Activated CD4-positive, alpha-beta T cell treated with anti-CD3 and anti-CD28 coated beads, Interleukin-2, amount 10 ng/mL, durations not matched to agents 24 days and 14 days (primary cell): ENCODE results near the gene MTREX. TPM values are rescaled to one million over a fixed set of nuclear protein-coding genes. Genes with fewer than 3 reads are reported as not detected.
"Not testable (repeated sequence)": the region's sequence is repeated elsewhere in the genome, so short reads cannot be mapped to it uniquely, and the experiment has no call there.

Source experiments
- DNase-seq: peaks from one replicate; pipeline ENCODE4 v3.0.0; 2022
- H3K27ac Mint-ChIP-seq: one replicate; pipeline ENCODE4 v1.8.0; 2022; ENCODE audit warnings: mild to moderate bottlenecking, mixed read lengths
- H3K27me3 Mint-ChIP-seq: one replicate; pipeline ENCODE4 v1.8.0; 2022; ENCODE audit warnings: mixed read lengths
- H3K36me3 Mint-ChIP-seq: one replicate; pipeline ENCODE4 v1.8.0; 2022; ENCODE audit warnings: low read depth, mild to moderate bottlenecking, mixed read lengths
- H3K4me1 Mint-ChIP-seq: one replicate; pipeline ENCODE4 v1.8.0; 2021; ENCODE audit warnings: mixed read lengths
- H3K4me3 Mint-ChIP-seq: one replicate; pipeline ENCODE4 v1.8.0; 2022; ENCODE audit warnings: mild to moderate bottlenecking, moderate library complexity, mixed read lengths
- H3K9me3 Mint-ChIP-seq: one replicate; pipeline ENCODE4 v1.8.0; 2021; ENCODE audit warnings: mixed read lengths
- intact Hi-C: fragments of 100-400 bp; cut with micrococcal nuclease; formaldehyde crosslinking; loops from one replicate; pipeline ENCODE4 v1.15.1; 2023
- total RNA-seq: library from RNA; stranded (reverse); gene quantifications from 2 replicates; pipeline ENCODE4 v1.2.3, GENCODE V29; 2022

Gene MTREX
- total RNA-seq, 1 donor from 2014 or later: 123 TPM

- DNase-seq: no peak
- intact Hi-C loops: loop anchor here (5.0 kb wide), 1 partner anchor 76 kb away; the partner anchor contains the start of gene CCNO
- H3K9me3 Mint-ChIP-seq: no peaks in the 10 kb centered on the region
- no peak overlapping the region for H3K4me3 Mint-ChIP-seq
- peaks cover 23% of the 10 kb centered on the region for H3K36me3 Mint-ChIP-seq
- no peak overlapping the region for H3K27ac Mint-ChIP-seq
- no peaks in the 10 kb centered on the region for H3K27me3 Mint-ChIP-seq
- H3K4me1 Mint-ChIP-seq: peaks cover 21% of the 10 kb centered on the region
These were observed 556 bp downstream of the MTREX start for GRCh38 chr5:55308254-55308836.

DNA sequence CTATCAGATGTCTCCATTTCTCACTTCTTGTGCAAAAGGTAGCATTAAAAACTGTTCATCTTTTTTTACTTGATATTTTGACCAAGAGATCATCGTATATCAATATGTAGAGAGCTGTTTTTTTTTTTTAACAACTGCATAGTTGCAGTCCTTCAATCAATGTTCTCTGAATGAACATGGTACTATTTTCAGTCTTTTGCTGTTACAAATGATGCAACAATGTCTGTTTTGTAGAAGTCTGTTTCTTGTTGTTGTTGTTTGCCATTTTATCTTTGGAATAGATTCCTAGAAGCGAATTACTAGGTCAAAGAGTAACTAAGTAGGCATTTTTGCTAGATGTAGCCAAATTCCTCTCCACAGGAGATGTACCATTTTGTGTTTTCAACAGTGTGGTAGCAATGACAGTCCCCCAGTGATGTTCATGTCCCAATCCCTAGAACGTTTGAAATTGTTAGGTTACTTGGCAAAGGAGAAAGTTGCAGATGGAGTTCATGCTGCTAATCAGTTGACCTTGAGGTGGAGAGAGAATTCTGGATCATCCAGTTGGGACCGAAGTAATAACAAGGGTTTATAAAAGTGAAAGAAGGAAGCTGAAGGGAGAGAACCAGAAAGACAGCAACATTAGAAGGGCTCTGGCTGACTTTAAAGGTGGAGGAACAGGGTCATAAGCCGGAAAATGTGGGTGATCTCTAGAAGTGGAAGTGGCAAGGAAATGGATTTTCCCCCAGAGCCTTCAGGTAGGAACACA, 6.3 kb downstream of the MTREX start:
- H3K27me3 Mint-ChIP-seq: no peaks in the 10 kb centered on the region
- intact Hi-C loops: no loop called here
- H3K4me3 Mint-ChIP-seq: no peak overlapping the region

GRCh38 chr5:55316289-55316688, 8.5 kb downstream of the MTREX start:
- Mint-ChIP-seq H3K36me3 (peaks cover 51% of the 10 kb centered on the region), H3K27ac (no peak overlapping the region), H3K9me3 (peaks cover 9% of the 10 kb centered on the region), H3K4me1 (peaks cover 33% of the 10 kb centered on the region), H3K4me3 (no peak overlapping the region), H3K27me3 (no peaks in the 10 kb centered on the region)
- intact Hi-C loops: no loop called here
- DNase-seq: no peak

More for the DNA sequence above, 6.3 kb downstream of the MTREX start:
- no peak for DNase-seq
- Mint-ChIP-seq H3K36me3 (peaks cover 57% of the 10 kb centered on the region), H3K4me1 (peaks cover 38% of the 10 kb centered on the region), H3K9me3 (peaks cover 9% of the 10 kb centered on the region), H3K27ac (no peak overlapping the region)

DNA sequence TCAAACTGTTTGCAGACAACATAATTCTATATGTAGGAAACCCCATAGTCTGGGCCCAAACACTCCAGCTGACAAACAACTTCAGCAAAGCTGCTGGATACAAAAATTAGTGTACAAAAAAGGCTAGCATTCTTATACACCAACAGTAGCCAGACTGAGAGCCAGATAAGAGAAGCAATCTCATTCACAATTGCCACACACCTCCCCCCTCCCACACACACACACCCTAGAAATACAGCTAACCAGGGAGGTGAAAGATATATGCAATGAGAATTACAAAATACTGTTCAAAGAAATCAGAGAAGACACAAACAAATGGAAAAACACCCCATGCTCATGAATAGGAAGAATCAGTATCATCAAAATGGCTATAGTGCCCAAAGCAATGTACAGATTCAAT, 9.0 kb downstream of the MTREX start:
- intact Hi-C loops: no loop called here
- H3K27ac Mint-ChIP-seq: no peak overlapping the region
- no peak overlapping the region for H3K4me3 Mint-ChIP-seq
- peaks cover 48% of the 10 kb centered on the region for H3K36me3 Mint-ChIP-seq
- no peaks in the 10 kb centered on the region for H3K27me3 Mint-ChIP-seq
- peaks cover 9% of the 10 kb centered on the region for H3K9me3 Mint-ChIP-seq
- H3K4me1 Mint-ChIP-seq: peaks cover 30% of the 10 kb centered on the region
- DNase-seq: no peak

DNA sequence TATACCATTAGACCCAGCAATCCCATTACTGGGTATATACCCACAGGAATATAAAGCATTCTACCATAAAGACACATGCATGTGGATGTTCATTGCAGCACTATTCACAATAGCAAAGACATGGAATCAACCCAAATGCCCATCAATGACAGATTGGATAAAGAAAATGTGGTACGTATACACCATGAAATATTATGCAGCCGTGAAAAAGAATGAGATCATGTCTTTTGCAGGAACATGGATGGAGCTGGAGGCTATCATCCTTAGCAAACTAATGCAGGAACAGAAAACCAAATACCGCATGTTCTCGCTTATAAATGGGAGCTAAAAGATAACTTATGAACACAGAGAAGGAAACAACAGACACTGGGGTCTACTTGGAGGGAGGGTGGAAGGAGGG, 10.4 kb downstream of the MTREX start:
- H3K9me3 Mint-ChIP-seq, H3K27me3 Mint-ChIP-seq, H3K4me3 Mint-ChIP-seq, DNase-seq, intact Hi-C loops, H3K27ac Mint-ChIP-seq: not testable (repeated sequence)
- Mint-ChIP-seq H3K36me3 (peaks cover 46% of the 10 kb centered on the region), H3K4me1 (peaks cover 25% of the 10 kb centered on the region)

GRCh38 chr5:55319491-55319890, 11.7 kb downstream of the MTREX start:
- H3K4me3 Mint-ChIP-seq: no peak overlapping the region
- no peak for DNase-seq
- no peak overlapping the region for H3K27ac Mint-ChIP-seq
- H3K36me3 Mint-ChIP-seq: peaks cover 43% of the 10 kb centered on the region
- H3K9me3 Mint-ChIP-seq: peaks cover 9% of the 10 kb centered on the region
- intact Hi-C loops: no loop called here
- no peaks in the 10 kb centered on the region for H3K27me3 Mint-ChIP-seq
- H3K4me1 Mint-ChIP-seq: peaks cover 16% of the 10 kb centered on the region

DNA sequence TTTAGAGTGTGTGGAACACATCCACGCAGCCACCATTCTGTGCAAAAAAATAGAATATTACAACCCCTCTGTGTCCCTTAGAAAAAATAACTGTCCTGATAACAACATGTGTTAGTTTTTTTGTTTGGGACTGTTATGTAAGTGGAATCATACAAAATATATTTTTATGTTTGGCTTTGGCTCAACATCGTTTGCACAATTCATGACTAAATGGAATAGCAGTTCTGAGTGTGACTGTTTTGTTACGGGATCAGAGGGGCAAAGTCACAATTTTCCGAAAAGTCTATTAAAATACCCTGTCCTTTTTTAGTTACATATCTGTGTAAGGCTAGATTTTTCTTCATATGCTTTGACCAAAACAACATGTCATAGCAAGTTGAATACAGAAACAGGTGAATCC, 12.8 kb downstream of the MTREX start:
- Mint-ChIP-seq H3K27me3 (no peaks in the 10 kb centered on the region), H3K4me1 (peaks cover 15% of the 10 kb centered on the region), H3K36me3 (peaks cover 44% of the 10 kb centered on the region), H3K27ac (no peak overlapping the region), H3K4me3 (no peak overlapping the region), H3K9me3 (peaks cover 9% of the 10 kb centered on the region)
- intact Hi-C loops: no loop called here
- no peak for DNase-seq

GRCh38 chr5:55324006-55324405, 16.2 kb downstream of the MTREX start:
- Mint-ChIP-seq H3K36me3 (peaks cover 29% of the 10 kb centered on the region), H3K4me3 (no peak overlapping the region), H3K4me1 (peaks cover 14% of the 10 kb centered on the region), H3K9me3 (no peaks in the 10 kb centered on the region), H3K27me3 (no peaks in the 10 kb centered on the region), H3K27ac (no peak overlapping the region)
- DNase-seq: no peak
- intact Hi-C loops: loop anchor here (2.0 kb wide), 1 partner anchor 367 kb away; no protein-coding TSS in a partner anchor

GRCh38 chr5:55324815-55325418, 17.1 kb downstream of the MTREX start:
- intact Hi-C loops: loop anchor here (2.0 kb wide), 1 partner anchor 366 kb away; no protein-coding TSS in a partner anchor
- Mint-ChIP-seq H3K36me3 (peaks cover 34% of the 10 kb centered on the region), H3K27ac (no peak overlapping the region), H3K9me3 (no peaks in the 10 kb centered on the region), H3K4me3 (no peak overlapping the region), H3K27me3 (no peaks in the 10 kb centered on the region), H3K4me1 (peaks cover 15% of the 10 kb centered on the region)
- DNase-seq: peak; percentile 68

- Mint-ChIP-seq H3K27me3 (no peaks in the 10 kb centered on the region), H3K9me3 (no peaks in the 10 kb centered on the region), H3K27ac (no peak overlapping the region), H3K4me3 (no peak overlapping the region), H3K4me1 (peaks cover 20% of the 10 kb centered on the region), H3K36me3 (peaks cover 40% of the 10 kb centered on the region)
- intact Hi-C loops: loop anchor here (2.0 kb wide), 1 partner anchor 365 kb away; no protein-coding TSS in a partner anchor
- no peak for DNase-seq
These were observed 17.8 kb downstream of the MTREX start for GRCh38 chr5:55325621-55326020.

- no peaks in the 10 kb centered on the region for H3K27me3 Mint-ChIP-seq
- peaks cover 25% of the 10 kb centered on the region for H3K4me1 Mint-ChIP-seq
- H3K4me3 Mint-ChIP-seq: peak overlapping the region; percentile 47
- H3K9me3 Mint-ChIP-seq: no peaks in the 10 kb centered on the region
- H3K27ac Mint-ChIP-seq: peak overlapping the region; percentile 59
- peaks cover 53% of the 10 kb centered on the region for H3K36me3 Mint-ChIP-seq
- no peak for DNase-seq
- intact Hi-C loops: no loop called here
These were observed 19.5 kb downstream of the MTREX start for GRCh38 chr5:55327281-55327680.

DNA sequence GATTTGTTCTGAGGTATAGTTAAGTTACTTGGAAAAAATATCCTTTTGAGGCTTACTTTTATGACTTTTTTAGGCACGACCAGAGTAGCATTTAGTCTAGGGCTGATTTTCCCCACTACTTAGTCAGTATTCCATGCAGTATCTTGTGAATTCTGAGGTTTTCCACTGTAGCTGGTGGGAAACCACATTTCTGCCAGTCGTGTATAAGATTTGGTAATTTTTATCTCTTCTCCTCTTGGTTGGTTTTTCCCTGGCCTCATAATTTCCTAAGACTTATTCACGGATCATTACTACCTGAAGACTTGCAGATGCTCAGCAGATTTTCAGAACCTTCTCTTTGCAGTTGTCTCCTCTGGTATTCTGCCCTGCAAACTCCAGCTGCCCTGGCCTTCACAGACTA, 23.5 kb downstream of the MTREX start:
- Mint-ChIP-seq H3K9me3 (no peaks in the 10 kb centered on the region), H3K27me3 (no peaks in the 10 kb centered on the region), H3K4me1 (peaks cover 25% of the 10 kb centered on the region), H3K27ac (no peak overlapping the region), H3K36me3 (peaks cover 62% of the 10 kb centered on the region), H3K4me3 (no peak overlapping the region)
- no peak for DNase-seq
- intact Hi-C loops: loop anchor here (10.0 kb wide), 2 partner anchors 203 to 573 kb away; partner anchors contain the start of gene PLPP1

DNA sequence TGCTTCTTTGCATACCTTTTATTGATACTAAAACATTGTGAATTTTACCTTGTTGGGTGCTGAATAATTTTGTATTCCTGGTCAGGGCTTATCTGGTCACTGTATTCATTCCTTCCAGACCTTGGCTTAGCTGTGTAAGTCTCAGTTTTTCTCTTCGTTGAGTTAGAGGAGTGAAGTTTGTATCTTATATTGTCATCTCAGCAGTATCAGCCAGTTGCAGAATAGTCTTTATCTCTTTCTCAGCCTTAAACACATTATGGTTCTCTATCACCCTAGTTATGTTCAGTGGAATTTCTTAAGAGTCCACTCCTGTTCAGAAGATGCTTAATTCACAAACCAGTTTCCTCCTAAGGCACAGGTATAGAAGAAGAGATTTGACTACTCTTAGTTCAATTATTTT, 25.2 kb downstream of the MTREX start:
- no peaks in the 10 kb centered on the region for H3K9me3 Mint-ChIP-seq
- peaks cover 18% of the 10 kb centered on the region for H3K4me1 Mint-ChIP-seq
- DNase-seq: no peak
- H3K27me3 Mint-ChIP-seq: no peaks in the 10 kb centered on the region
- intact Hi-C loops: loop anchor here (10.0 kb wide), 2 partner anchors 202 to 572 kb away; partner anchors contain the start of gene PLPP1
- H3K36me3 Mint-ChIP-seq: peaks cover 58% of the 10 kb centered on the region
- peak overlapping the region; percentile 22 for H3K27ac Mint-ChIP-seq
- H3K4me3 Mint-ChIP-seq: no peak overlapping the region

- Mint-ChIP-seq H3K27ac (no peak overlapping the region), H3K4me3 (no peak overlapping the region), H3K36me3 (peaks cover 58% of the 10 kb centered on the region), H3K9me3 (no peaks in the 10 kb centered on the region), H3K27me3 (no peaks in the 10 kb centered on the region), H3K4me1 (peaks cover 25% of the 10 kb centered on the region)
- intact Hi-C loops: loop anchor here (10.0 kb wide), 2 partner anchors 201 to 571 kb away; partner anchors contain the start of gene PLPP1
- no peak for DNase-seq
These were observed 26.0 kb downstream of the MTREX start for GRCh38 chr5:55333811-55334210.
